Neutrophil (primary cell): ENCODE measurements around the gene EPHA2.
"Not testable (repeated sequence)": the region's sequence is repeated elsewhere in the genome, so short reads cannot be mapped to it uniquely, and the experiment has no call there.

ENCODE experiments used
- H3K27ac ChIP-seq: fragments of 200-600 bp; sonication (generic); 2 replicates; pipeline ENCODE4 v1.5.1; 2016; ENCODE audit warnings: mild to moderate bottlenecking, moderate library complexity
- H3K27me3 ChIP-seq: fragments of 200-600 bp; sonication (generic); 2 replicates; pipeline ENCODE4 v1.6.0; 2016; ENCODE audit warnings: mild to moderate bottlenecking
- H3K36me3 ChIP-seq: fragments of 200-600 bp; sonication (generic); 2 replicates; pipeline ENCODE4 v1.5.1; 2017
- H3K4me1 ChIP-seq, 2 experiments: fragments of 200-600 bp in 1 of 2; sonication (generic) in 1 of 2; 1 replicate in 1 of 2; 2 replicates in 1 of 2; pipeline versions ENCODE4 v1.5.1 to v1.6.1; 2013 to 2016; ENCODE audit warnings: low read depth in 1 of 2, low read length in 1 of 2, mild to moderate bottlenecking in 1 of 2, moderate library complexity in 1 of 2; ENCODE audit not compliant: control insufficient read depth in 1 of 2, insufficient read depth in 1 of 2
- H3K4me3 ChIP-seq, 2 experiments: fragments of 200-600 bp in 1 of 2; sonication (generic) in 1 of 2; 1 replicate in 1 of 2; 2 replicates in 1 of 2; pipeline ENCODE4 v1.5.1; 2013 to 2016; ENCODE audit warnings: low read depth in 1 of 2, low read length in 1 of 2, mild to moderate bottlenecking in 1 of 2, moderate library complexity in 1 of 2
- H3K9me3 ChIP-seq: fragments of 200-600 bp; sonication (generic); 2 replicates; pipeline ENCODE4 v1.5.1; 2016
- TF ChIP-seq, protein P1 (sequence below): fragments of 200-600 bp; sonication (generic); IDR thresholded peaks from 2 replicates; pipeline ENCODE4 v1.5.1; 2016; ENCODE audit warnings: antibody characterized with exemption

EPHA2 gene

GRCh38 chr1:16172218-16172830 is 16.5 kb upstream of the EPHA2 start:
- peaks cover 64% of the 10 kb centered on the region for H3K27me3 ChIP-seq
- no peaks in the 10 kb centered on the region for H3K9me3 ChIP-seq
- H3K27ac ChIP-seq = no peak overlapping the region
- no peaks in the 10 kb centered on the region for H3K36me3 ChIP-seq
- peaks cover 0 to 5% of the 10 kb centered on the region in 2 experiments for H3K4me1 ChIP-seq
- TF ChIP-seq, protein P1, sequence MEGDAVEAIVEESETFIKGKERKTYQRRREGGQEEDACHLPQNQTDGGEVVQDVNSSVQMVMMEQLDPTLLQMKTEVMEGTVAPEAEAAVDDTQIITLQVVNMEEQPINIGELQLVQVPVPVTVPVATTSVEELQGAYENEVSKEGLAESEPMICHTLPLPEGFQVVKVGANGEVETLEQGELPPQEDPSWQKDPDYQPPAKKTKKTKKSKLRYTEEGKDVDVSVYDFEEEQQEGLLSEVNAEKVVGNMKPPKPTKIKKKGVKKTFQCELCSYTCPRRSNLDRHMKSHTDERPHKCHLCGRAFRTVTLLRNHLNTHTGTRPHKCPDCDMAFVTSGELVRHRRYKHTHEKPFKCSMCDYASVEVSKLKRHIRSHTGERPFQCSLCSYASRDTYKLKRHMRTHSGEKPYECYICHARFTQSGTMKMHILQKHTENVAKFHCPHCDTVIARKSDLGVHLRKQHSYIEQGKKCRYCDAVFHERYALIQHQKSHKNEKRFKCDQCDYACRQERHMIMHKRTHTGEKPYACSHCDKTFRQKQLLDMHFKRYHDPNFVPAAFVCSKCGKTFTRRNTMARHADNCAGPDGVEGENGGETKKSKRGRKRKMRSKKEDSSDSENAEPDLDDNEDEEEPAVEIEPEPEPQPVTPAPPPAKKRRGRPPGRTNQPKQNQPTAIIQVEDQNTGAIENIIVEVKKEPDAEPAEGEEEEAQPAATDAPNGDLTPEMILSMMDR = no peak
- H3K4me3 ChIP-seq = no peak overlapping the region

- no peak overlapping the region for H3K4me3 ChIP-seq
- peaks cover 64% of the 10 kb centered on the region for H3K27me3 ChIP-seq
- no peaks in the 10 kb centered on the region for H3K9me3 ChIP-seq
- TF ChIP-seq, protein P1 = no peak
- no peak overlapping the region for H3K27ac ChIP-seq
- peaks cover 0 to 5% of the 10 kb centered on the region in 2 experiments for H3K4me1 ChIP-seq
- no peaks in the 10 kb centered on the region for H3K36me3 ChIP-seq
These were observed 15.7 kb upstream of the EPHA2 start for GRCh38 chr1:16171314-16172151.

DNA sequence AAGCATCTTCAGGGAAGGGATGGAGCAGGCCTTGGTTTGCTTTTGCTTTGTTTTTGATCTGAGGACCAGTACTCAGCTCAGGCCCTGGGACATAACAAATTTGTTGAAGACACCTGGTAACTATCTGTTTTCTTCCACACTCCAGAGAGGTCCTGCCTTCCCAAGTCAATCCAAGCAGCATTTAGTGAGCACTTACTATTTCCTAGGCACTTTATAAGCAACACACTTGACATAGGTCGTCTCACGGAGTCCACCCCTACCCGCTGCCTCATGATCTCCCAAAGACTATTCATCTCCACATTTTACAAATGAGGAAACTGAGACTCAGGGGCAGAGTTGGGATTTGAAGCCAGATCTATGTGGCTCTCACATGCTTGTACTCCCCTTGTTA is 14.4 kb upstream of the EPHA2 start:
- no peak overlapping the region for H3K4me3 ChIP-seq
- H3K9me3 ChIP-seq = no peaks in the 10 kb centered on the region
- H3K27ac ChIP-seq = no peak overlapping the region
- peaks cover 64% of the 10 kb centered on the region for H3K27me3 ChIP-seq
- H3K36me3 ChIP-seq = no peaks in the 10 kb centered on the region
- peaks cover 0 to 5% of the 10 kb centered on the region in 2 experiments for H3K4me1 ChIP-seq
- TF ChIP-seq, protein P1 = no peak

- H3K4me3 ChIP-seq = no peak overlapping the region
- no peak overlapping the region for H3K27ac ChIP-seq
- H3K4me1 ChIP-seq = peaks cover 0 to 5% of the 10 kb centered on the region in 2 experiments
- no peaks in the 10 kb centered on the region for H3K9me3 ChIP-seq
- H3K36me3 ChIP-seq = no peaks in the 10 kb centered on the region
- TF ChIP-seq, protein P1 = no peak
- peaks cover 68% of the 10 kb centered on the region for H3K27me3 ChIP-seq
These were observed 12.9 kb upstream of the EPHA2 start for GRCh38 chr1:16168622-16169360.

DNA sequence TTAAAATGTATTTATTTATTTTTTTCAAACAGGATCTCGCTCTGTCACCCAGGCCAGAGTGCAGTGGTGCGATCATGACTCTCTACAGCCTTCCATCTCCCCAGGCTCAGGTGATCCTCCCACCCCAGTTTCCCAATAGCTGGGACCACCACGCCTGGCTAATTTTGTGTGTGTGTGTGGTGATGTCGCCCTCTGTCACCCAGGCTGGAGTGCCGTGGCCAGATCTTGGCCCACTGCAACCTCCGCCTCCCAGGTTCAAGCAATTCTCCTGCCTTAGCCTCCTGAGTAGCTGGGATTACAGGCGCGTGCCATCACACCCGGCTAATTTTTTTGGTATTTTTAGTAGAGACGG is 12.3 kb upstream of the EPHA2 start:
- H3K27me3 ChIP-seq = peaks cover 75% of the 10 kb centered on the region
- not testable (repeated sequence) for H3K36me3 ChIP-seq, H3K4me1 ChIP-seq, H3K9me3 ChIP-seq, H3K27ac ChIP-seq, H3K4me3 ChIP-seq
